DMS53 treated with DMSO at 0.1 percent for 48 hours (cell line): Measurements from ENCODE around the gene ITPR3.

ENCODE experiments used
- DNase-seq: peaks from one replicate; lab custom pipeline; 2025; ENCODE audit not compliant: unreplicated experiment; lab: John Stamatoyannopoulos, UW

Gene ITPR3

DNA sequence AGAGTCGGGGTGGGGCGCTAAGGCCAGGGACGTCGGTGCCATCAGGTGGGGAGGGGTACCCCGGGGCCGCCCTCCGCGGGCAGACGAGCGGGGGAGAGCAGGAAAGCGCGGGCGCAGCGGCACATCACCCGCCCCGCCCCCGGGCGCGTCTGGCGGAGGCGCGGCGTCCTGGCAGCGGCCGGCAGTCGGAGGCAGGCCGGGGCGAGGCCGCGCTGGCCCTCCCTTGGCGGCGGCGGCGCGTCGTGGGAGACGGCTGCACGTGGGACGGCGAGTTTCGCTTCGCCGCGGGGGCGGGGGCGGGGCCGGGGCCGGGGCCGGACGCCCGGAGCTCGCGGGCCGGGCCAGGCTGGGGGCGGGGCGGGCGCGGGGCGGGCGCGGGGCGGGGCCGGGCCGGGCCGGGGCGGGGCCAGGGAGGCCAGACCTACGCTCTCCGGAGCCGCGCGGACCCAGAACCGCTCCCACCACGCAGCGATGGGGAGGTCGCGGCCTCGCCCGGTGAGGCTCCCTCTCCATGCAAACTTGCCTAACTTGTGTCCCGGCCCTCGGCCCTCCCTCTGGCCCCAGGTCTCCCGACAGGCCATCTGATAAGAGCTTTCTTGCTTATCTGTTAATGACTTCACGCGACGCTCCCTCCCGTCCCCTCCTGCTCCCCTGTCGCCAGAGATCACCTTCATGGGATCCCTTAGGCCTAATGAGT, 12.5 kb downstream of the ITPR3 start:
- peak; percentile 47 for DNase-seq

DNA sequence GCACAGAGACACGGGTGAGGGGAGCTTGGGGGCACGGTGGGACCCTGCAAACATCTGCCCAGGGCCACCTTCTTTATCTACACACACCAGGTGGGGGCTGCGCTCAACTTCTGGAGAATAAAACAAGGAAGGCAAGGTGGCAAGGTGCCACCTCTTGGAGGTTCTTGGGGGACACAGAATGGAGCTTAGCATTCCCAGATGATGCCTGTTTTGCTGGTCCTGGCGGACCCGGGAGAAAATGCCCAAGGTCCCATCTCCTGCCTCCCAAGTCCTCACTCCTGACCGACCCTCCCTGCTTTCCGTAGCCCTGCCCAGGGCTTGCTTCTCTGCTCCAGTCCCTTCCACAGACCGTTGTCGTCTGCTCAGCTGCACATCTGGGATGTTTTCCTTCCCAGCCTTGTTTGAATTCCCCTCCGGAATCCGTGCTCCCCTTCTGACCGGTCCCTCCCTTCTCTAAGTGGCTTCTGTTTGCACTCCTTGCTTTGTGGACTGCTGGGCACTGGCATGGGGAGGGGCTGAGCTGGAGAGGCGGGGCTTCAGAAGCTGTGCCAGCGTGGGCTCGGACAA, 13.1 kb downstream of the ITPR3 start:
- DNase-seq: peak; percentile 19

DNA sequence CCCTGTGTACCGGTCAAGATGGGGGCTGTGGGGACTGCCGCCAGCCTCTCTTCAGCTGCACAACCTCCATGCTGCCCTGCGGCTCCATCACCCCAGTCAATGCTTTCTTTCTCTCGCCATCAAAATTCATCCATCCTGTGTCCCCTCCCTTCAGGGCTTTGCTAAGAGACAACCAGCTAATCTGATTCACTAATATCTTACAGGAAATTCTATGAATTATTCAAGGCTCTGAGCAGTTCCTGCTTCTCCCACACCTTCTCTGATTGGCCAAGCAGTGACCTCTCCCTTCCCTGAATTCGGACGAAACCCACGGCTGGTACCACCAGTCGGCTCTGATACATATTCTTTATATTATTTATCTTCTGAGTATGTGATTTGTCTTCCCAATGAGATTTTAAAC, 13.8 kb downstream of the ITPR3 start:
- no peak for DNase-seq

DNA sequence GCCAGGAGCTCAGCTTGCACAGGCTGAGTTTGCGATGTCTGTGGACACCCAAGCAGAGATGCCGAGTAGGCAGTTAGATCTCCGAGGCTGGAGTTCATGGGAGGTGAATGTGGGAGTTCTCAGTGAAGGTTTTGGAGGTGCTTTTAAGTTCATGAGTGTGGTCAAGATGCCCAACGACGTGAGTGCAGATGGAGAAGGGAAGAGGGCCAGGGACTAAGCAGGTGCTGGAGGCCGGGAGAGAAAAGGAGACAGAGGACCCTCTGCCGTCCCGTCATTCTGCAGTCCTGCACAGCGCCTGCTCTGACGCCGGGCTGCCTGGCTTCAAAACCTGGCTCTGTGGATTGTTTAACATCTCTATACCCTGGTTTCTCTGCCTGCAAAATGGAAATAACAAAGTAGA, 15.5 kb downstream of the ITPR3 start:
- DNase-seq: no peak

DNA sequence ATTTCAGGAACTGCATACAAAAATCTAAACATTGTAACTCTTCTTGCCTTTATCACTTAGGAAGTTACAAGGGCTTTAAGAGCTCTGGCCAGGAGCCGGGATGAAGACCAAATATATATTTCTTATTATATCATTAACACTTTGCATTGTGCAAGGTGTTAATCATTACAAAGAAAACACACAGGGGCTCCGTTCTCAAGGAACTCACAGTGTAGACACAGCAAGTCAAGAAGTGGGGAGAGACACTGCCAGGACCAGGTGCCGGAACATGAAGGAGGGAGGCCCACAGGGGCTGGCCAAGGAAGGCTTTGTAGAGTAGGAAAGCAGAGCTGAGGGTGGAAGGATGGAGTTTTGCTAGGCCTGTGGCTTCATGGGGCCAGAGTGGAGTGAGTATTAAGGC, 17.4 kb downstream of the ITPR3 start:
- DNase-seq: no peak

DNA sequence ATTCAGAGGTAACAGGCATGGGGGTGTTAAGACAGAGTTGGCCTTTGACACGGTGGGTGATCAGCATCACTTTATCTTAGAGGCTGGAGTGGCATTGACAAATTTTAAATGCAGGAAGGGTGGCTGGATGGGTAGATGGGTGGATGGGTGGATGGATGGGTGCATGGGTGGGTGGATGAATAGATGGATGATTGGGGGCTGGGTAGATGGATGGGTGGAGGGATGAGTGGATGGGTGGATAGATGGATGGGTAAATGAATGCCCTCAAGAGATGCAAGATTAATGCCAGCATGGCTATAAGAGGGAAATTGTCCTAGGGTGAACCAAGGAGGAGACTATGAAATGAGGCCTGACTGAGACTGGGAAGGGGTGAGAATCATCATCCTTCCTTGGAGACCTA, 18.4 kb downstream of the ITPR3 start:
- DNase-seq: no peak

DNA sequence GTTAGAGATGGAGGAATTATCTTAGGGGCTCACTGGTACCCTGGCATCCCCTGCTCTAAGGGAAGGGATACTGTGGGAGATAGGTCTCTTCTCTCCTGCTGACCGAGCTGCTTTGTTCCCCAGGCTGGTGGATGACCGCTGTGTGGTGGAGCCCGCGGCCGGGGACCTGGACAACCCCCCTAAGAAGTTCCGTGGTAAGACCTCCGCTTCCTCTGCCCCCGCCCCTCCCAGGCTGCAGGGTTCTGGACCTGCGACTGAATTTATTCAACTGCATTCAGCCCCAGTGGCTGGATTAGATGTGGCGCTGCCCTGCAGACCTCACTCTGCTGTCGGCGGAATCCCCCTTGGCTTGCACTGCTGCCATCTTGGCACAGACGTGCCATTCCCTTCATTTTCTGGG, 19.2 kb downstream of the ITPR3 start:
- no peak for DNase-seq

DNA sequence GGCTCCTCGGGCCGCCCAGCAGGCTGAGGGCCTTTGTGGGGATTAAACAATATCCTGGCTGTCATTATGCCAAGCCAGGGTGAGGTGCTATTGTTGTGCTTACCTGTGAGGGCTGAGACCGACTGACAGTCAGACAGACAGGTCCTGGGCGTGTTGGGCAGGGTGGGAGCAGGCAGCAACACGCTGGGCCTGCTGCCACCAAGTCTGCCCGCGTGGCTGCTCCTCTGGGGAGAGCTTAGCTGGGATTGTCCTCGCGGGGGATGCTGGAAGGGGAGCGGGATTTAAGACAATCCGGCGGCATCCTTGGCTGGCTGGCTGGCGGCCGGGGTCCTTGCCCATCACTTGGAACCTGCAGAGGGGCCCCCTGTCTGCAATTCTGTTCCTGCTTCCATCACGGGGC, 20.0 kb downstream of the ITPR3 start:
- no peak for DNase-seq

DNA sequence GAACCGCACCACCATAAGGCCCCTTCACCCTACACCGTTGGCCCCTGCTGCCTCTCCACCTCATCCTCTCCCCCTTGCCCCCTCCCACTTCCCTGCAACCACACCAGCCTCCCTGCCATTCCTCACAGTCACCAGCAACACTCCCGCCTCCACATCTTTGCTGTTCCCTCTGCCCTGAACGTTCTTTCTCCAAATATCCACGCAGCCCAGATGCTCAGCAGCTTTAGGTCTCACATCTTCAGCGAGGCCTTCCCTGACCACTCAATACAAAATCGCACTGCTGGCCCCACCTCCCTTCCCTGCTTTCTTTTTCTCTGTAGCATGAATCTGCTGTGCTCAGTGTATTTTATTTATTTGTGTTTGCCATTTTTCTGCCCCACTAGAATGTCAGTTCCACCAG, 20.5 kb downstream of the ITPR3 start:
- DNase-seq: no peak

DNA sequence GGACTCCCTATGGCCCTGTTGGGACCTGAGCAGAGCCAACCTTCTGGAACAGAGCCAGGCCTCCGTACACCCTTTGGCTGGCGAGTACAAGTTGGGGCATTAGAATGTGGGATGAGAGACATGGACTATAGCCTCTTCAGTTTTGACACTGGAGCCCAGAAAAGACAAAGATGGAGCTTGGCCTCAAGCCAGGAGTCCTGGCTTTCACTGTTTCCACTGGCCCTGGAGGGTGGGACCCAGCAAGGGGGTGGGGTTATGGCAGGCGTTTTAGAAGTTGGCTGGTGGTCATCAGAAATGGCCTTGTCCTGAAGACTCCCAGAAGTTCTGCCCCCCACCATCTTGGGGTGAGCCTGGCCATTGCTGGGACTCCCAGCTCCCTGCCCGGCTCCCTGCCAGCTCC, 21.8 kb downstream of the ITPR3 start:
- DNase-seq: no peak

DNA sequence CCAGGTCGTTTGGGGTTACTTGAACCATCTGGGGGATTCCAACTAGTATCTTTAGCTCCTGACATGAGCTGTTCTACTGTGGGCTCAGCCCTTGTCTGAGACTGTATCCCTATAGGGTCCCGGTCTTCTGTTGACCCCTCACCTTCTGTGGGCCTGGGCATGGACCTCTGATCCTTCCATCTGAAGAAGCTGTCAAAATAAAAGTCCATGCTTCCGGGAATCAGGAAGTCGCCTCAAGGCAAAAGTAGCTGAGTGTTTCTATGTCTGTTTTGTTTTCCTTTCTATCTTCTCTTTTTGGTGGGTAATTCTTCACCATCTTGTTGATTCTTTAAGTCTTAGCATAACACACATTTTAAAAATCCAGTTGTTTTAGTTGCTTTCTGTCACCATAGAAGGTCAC, 30.3 kb downstream of the ITPR3 start:
- no peak for DNase-seq

DNA sequence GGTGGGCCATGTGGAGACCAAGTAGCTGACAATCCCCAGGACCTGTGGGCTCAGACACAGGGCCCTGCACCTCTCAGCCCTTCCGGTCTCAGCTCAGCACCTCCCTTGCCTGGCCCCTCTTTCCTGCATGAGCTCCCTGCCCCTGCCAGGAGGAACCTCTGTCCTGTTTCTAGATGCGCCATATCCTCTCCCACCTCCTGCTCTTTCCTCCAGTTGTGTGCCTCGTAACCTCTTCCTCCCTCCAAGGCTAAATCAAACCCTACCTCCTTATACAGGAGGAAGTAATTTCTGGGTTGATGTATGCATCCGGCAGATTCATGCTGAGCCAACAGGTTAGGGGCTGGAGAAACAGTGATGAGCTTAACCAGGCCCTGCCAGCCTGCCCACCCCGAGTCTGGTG, 30.9 kb downstream of the ITPR3 start:
- no peak for DNase-seq

DNA sequence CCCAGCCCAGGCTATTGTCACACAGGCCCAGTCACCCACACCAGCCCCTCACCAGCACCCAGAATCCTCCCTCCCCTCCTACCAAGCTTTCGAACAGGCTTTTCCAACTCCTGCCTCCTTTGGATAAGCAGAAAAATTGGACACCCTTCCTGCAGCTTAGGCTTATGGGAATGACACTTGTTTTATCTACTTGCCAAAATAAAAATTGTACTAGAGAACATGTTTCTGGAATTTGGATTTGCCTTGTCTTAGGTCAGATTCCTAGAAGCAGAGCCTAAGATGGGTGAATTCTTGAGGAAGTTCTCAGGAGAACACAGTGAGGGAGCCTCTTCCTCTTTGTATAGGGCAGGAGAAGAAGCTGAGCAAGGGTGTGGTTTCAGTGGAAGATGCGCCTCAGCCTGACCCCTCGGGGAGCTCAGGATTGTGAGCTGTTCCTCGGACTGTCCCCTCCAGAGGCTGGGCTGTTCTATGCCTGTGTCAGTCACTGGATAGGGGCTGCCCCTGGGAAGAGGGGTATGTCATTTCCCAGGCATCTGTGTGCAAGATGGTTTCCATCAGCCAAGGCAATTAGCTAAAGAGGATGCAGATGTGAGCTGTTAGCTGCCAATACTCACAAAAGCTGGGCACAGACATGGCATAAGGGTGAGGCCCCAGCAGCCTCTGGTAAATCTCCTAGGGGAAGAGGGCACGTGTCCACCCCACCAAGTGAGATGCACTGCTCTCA, 33.9 kb downstream of the ITPR3 start:
- no peak for DNase-seq

DNA sequence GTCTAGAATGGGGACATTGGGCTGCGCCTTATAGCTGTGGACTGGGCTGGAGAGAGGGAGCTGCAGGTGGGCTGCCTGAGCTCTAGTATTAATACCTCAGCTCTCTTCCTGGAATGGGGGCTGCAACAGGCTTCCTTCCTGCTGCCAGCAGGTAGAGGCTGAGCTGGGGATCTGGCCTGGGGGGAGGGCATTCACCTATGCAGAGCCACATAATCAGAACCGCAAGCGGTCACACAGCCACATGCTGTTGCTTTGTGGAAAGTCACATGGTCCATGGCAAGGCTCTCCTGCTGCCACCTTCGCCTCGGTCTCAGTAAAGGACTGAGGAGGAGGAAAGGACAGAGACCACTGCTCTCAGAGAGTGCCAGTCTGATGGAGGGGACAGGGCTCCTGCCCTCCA, 35.7 kb downstream of the ITPR3 start:
- DNase-seq: no peak

DNA sequence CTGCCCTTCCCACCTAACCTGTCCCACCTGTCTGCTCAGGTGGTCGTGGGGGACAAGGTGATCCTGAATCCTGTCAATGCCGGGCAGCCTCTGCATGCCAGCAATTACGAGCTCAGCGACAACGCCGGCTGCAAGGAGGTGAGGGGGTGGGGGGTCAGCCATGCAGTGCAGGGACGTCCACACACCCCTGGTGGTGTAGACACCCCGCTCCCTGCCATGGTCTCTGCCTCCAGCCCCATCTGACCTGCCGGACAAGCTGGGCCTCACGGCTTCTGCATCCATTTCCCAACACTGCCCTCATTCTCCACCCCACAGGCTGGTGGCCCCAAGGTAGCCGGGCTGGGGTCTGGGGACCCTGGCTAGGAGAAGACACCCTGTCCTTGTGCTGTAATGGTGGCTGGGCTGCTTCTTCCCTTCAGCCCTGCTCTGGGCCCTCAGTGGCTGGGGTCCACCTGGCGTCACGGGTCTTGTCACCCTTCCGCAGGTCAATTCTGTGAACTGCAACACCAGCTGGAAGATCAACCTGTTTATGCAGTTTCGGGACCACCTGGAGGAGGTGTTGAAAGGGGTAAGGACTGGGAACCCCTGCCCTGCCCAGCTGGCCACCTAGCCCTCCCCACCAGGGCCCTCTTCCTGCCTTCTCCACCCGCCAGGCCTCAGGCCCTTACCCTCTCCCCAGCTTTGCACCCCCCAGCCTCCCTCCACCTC, 38.0 kb downstream of the ITPR3 start:
- no peak for DNase-seq

DNA sequence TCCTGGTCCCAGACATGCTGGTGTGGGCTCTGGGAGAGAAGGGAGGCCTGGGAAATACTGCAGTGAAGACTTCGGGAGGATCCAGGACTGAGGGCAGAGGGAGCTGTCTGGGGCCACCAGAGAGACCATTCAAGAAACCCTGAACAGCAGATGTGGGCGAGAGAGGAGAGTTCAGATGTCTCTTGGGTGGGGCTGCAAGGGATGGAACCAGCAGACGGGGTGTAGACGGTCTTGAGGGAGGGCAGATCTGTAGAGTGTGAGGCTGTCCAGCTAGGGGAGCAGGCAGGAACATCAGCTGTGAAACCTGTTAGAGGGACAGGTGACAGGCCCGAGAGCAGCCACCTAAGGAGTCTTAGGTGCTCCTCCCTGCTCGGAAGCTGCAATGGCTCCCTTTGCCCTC, 38.9 kb downstream of the ITPR3 start:
- no peak for DNase-seq

DNA sequence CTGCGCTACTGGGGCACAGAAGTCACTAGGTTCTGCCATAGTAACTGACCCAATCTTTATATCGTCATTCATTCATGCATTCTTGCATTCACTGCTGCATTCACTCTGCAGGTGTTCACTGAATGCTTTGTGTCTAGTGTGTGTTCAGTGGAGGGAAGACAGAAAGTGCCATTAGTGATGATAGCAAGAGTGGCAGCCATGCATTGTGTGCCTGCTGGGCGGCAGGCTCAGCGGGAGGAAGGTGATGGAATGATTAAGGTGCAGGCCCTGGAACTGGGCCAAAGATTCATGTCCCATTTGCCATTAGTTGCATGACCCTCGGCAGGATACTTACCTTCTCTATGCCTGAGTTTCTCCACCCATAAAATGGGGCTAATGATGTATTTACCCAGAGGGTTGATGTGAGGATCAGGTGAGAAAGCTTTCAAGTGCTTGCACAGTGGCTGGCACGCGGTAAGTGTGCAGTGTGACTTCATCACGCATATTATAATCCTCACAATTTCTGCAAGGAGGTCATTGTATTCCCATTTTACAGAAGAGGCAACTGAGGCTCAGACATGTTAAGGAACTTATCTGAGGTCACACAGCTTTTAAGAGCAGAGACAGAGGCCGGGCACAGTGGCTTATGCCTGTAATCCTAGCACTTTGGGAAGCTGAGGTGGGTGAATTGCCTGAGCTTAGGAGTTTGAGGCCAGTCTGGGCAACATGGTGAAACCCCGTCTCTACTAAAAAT, 40.1 kb downstream of the ITPR3 start:
- no peak for DNase-seq

DNA sequence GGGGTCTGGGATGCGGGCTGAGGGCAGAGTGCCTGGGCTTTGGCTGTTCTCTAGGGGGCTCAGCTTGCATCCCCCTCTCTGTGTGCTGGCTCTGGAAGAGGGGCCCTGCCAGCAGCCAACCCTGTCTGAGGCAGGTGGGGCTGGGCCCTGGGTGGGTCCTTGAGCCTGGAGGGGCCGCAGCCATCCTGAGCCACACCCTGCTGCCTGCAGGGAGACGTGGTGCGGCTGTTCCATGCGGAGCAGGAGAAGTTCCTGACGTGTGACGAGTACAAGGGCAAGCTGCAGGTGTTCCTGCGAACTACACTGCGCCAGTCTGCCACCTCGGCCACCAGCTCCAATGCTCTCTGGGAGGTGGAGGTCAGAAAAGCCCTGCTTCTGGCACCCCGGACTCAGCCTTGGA, 41.2 kb downstream of the ITPR3 start:
- no peak for DNase-seq

DNA sequence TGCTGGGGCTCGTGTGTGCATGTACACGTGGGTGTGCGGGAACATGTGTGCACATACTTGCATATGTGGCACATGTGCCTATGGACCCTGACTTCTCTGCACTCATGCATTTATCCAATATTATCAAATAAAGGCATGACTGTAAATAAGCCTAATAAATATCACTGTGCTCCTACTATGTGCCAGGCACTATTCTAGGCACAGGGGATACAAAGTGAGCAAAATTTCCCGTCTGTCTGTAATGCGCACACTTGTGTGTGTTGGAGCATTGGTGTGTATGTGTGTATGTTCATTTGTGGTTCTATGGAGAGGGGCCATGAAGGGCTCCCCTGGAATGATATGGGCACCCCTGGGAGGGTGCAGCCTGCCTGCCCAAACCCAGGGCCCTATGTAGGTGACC, 41.9 kb downstream of the ITPR3 start:
- DNase-seq: no peak

DNA sequence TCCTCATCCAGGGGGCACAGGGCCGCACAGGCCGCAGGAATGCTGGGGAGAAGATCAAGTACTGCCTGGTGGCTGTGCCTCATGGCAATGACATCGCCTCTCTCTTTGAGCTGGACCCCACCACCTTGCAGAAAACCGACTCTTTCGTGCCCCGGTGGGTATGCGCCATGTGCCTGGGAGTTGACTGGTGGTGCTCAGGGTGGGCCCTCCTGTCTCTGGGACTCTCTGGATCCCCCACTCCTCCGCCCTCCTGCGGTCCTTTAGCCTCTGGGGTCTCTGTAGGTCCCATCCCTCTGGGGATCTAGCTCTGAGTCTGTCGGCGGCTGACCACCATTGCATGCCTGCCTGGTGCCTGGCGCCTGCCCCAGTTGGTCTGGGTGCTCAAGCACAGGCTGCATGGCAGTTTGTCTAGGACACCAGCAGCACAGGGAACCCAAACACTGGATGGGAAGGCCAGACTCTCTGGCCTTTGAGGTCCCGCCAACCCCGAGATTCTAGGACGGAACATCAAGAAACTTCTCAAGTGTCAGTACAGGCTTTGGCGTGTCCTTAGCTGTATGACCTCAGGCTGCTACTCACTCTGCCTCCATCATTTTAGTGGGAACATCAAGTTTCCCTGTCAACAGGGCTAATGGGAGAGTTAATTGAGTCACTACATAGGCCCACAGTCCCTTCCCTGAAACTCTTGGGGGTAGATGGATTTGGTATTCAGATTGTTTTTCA, 42.8 kb downstream of the ITPR3 start:
- DNase-seq: no peak
